ENCODE measurements around the gene GRB7. TPM values are rescaled to one million over a fixed set of nuclear protein-coding genes. Genes with fewer than 3 reads are reported as not detected.

Gene GRB7
- total and polyA plus RNA-seq, 2 experiments from 2014 or later = 12.8 to 28.9 TPM

GRCh38 chr17:39751637-39752036 is 13.9 kb downstream of the GRB7 start (continued):
- no peak for TF ChIP-seq ZNF462 (CRISPR knock-in tag; IDR thresholded peaks at IDR 0.05)
- TF ChIP-seq CREB1 (CRISPR knock-in tag; IDR thresholded peaks at IDR 0.05; ENCODE audit: low read depth) = no peak
- TF ChIP-seq ETS1 (IDR thresholded peaks at IDR 0.05) = no peak
- TF ChIP-seq STAT1 (IDR thresholded peaks at IDR 0.05; ENCODE audit: unreplicated experiment) = no peak
- no peak for TF ChIP-seq ZNF331 (CRISPR knock-in tag; IDR thresholded peaks at IDR 0.05; ENCODE audit: low read depth)
- TF ChIP-seq EZH2 (IDR thresholded peaks at IDR 0.05; ENCODE audit: low read depth, unreplicated experiment) = no peak
- no peak for TF ChIP-seq ZNF114 (CRISPR knock-in tag; IDR thresholded peaks at IDR 0.05)

GRCh38 chr17:39752241-39752881 is 14.6 kb downstream of the GRB7 start:
- Mint-ChIP-seq H3K36me3 (ENCODE audit: low read depth) (peaks cover 1% of the 10 kb centered on the region; the same call in 1 of the 3 replicates), H3K4me1 (peaks cover 45% of the 10 kb centered on the region), H3K4me3 (peak overlapping the region; percentile 21; the same call in 1 of the 3 replicates), H3K9me3 (no peaks in the 10 kb centered on the region; the same call in 2 of the 3 replicates), H3K27me3 (ENCODE audit: insufficient read depth, low read depth, poor library complexity) (peaks cover 28% of the 10 kb centered on the region), H3K27ac (no peak overlapping the region)
- Histone ChIP-seq H3K79me2 (replicated peaks; ENCODE audit: insufficient read depth) (no peaks in the 10 kb centered on the region), H3K4me3 (no peak overlapping the region), H3F3A (replicated peaks; ENCODE audit: low read depth) (peaks cover 14% of the 10 kb centered on the region), H3K27me3 (ENCODE audit: insufficient read depth) (peaks cover 18% of the 10 kb centered on the region), H3K4me2 (peak overlapping the region; percentile 49; the same call in 1 of the 2 replicates), H3K4me1 (ENCODE audit: insufficient read depth) (peaks cover 20% of the 10 kb centered on the region; the same call in 1 of the 2 replicates), H3K9me2 (ENCODE audit: insufficient read depth) (no peaks in the 10 kb centered on the region), H3K36me3 (ENCODE audit: insufficient read depth) (no peaks in the 10 kb centered on the region), H3K27ac (ENCODE audit: low read depth) (no peak overlapping the region), H2AFZ (no peak overlapping the region; the same call in 1 of the 2 replicates), H4K20me1 (replicated peaks; ENCODE audit: insufficient read depth) (no peaks in the 10 kb centered on the region)
- TF ChIP-seq CREB1 (CRISPR knock-in tag; IDR thresholded peaks at IDR 0.05; ENCODE audit: low read depth) (peak; percentile 36; the same call in 1 of the 2 replicates), EZH2phosphoT487 (IDR thresholded peaks at IDR 0.05; ENCODE audit: unreplicated experiment) (no peak)
- ATAC-seq = no peak
- DNase-seq (ENCODE audit: low spot score) = peak; percentile 42

Measured in GM23338 (cell line).